Stimulated activated CD4-positive, alpha-beta T cell treated with anti-CD3 and anti-CD28 coated beads, Interleukin-12 subunit alpha, Interleukin-12 subunit beta, amount 100 ng/mL, for 48 hours (primary cell): ENCODE measurements around the gene PRPF38B.
A peak's percentile ranks its signal among the peaks of the same experiment; 100 is the strongest.
"Not testable (repeated sequence)": the region's sequence is repeated elsewhere in the genome, so short reads cannot be mapped to it uniquely, and the experiment has no call there.

Experiments used
- DNase-seq, 3 donors: peaks; one replicate each; pipeline ENCODE4 v3.0.0-alpha.2; 2020; ENCODE audit warnings: low read depth in 2 of 3, low spot score in 1 of 3

PRPF38B gene

DNA sequence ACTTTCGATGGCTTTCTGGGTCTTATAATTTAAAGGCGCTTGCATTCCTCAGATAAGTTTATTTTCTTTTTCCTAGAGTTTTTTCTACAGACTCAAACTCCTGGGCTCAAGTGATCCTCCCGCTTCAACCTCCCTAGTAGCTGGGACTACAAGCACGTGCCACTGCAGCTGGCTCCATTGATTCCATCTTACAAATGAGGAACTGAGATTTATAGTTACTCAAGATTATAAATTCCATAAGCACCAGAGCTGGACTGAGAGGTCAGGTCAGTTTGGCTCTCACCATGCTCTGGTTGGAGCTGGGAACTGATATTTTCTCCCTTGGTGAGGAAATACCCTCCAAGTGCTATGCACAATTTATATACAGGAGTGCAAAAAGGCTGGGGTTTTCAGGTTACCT is 13.4 kb upstream of the PRPF38B start:
- DNase-seq, result no peak

DNA sequence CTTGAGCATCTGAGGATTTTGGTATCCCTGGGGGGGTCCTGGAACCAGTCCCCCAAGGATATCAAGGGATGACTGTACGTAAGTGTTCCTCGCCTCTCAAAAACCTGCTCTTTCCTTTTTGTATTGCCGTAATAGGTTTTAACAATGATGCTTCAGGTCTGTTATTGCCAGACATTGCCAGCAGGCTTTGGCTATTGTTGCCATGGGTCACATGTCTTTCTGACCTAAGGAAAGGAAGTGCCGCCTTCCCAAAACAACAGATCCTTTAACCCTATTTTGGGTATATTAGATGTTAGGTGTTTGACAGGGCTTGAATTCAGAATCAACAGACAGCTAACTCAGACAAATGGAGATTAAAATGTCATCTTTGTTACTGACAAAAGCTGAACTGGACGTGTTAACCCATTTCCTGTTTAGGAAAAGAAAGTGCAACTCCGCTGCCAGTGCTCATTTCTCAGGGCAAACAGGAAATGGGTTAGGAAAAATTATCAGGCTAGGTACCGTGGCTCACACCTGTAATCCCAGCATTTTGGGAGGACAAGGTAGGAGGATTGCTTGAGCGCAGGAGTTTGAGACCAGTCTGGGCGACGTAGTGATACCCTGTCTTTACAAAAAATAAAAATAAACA is 12.4 kb upstream of the PRPF38B start:
- no peak for DNase-seq

- not testable (repeated sequence) for DNase-seq
Observed at GRCh38 chr1:108681701-108682100, 10.4 kb upstream of the PRPF38B start.

DNA sequence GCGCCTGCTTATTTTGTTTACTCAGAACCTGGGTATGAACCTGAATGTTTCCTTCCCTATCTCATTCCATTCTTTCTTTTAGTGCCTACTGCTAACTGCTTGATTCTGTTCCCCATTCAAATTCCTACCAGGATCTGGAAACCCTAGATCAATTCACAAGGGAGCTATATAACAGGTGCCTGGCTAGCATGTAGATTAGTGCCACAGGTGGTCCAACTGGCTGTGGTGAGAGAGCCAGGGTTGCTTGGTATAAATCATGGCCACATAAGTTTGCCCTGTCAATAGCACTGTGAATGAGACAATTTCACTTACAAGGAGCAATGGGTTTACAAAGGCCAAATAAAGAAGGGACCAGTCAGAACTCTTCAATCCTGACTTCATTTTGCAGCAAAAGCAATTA is 6.6 kb upstream of the PRPF38B start:
- no peak for DNase-seq

DNA sequence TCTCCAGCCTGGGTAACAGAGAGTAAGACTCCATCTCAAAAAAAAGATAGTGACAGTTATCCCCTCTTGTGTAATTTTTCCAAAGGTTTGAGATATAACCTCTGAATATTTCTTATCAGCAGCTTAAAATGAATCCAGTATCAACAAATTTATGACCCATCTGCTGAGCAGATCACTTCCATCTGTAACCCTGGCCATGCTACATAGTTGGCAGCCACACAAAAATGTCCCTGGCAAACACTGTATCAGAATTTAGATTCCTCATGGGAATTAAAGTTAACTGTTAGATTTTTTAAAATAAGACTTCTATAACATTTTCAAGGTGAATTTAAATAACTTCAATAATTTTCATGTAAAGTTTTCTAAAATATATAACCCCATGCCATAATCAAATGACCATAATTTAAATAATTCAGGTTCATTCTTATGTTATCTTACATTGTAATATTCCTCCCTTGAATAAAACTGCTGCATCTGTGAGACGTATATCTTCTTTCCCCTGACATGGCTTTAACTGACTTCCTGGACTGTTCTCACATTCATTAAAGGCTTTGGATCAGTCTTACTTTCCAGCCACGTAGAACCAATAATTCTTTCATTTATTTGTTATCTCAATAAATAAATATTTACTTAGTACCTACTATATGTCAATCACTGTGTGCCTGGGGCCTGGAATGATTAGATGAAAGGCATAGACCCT is 5.3 kb upstream of the PRPF38B start:
- DNase-seq, result no peak

DNA sequence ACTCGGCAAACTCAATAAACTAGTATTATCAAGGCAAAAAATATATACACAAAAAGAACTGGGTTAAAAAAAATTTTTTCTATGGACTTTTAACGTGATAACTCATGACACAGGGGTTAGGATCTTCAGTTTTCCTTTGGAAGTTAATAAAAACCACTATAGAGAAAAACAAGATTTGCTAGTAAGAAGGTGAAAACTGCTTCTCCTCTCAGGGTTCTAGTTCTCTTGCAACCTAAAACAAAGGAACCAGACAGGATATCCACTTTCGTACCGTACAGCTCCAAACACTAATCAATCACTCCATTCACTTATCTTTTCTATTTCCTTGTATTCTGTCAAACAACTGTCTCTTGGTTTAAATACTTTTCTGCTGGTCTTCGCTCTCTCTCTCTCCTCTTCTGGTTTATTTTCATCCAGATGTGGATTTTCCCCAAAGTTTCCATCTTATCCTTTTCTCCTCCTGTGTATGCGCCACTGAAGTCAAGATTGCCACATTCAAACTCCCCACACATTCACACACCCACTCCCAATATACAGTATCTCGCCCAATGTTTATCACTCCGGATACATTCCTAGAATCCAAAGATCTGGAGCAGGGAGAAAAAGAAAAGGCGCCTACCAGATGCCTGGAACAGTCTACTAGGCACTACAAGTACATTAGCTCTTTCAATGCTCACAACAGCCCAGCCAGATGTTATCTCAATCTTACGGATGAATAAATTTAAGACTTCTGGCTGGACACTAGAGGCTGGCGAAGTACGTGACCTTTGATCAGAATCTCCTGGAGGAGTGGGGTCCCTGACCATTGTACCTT is 775 bp upstream of the PRPF38B start:
- DNase-seq, result no peak

- DNase-seq, result peak; percentile 37 to 43 (median 40)
Observed at GRCh38 chr1:108692724-108693655, 880 bp downstream of the PRPF38B start.

- no peak for DNase-seq
Observed at GRCh38 chr1:108695535-108695934, 3.4 kb downstream of the PRPF38B start.

- DNase-seq, result no peak
Observed at GRCh38 chr1:108699375-108700332, 7.5 kb downstream of the PRPF38B start.

- no peak for DNase-seq
Observed at GRCh38 chr1:108701176-108701849, 9.2 kb downstream of the PRPF38B start.

GRCh38 chr1:108702109-108702508 is 10.0 kb downstream of the PRPF38B start:
- DNase-seq, result not testable (repeated sequence)

- peak in 1 of 3 donors; percentile 30 for DNase-seq
Observed at GRCh38 chr1:108703939-108704338, 11.8 kb downstream of the PRPF38B start.

DNA sequence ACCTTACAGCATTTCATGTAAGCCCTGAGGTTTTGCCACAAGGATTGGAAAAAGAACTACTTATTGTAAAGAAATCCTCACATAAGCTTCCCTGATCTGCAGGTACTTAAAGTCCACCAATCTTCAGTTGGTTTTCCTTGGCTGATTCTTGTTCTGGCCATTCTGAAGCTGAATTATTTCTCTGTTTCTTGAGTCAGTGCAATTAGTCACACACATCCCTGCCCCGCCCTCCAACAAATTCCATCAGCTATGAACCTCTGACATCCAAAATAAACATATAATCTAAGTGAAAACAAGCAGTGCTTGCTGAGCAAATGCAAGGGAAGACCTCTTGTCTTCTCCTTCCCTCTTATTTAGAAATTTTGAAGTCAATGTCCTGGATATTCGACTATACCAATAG is 12.4 kb downstream of the PRPF38B start:
- DNase-seq, result no peak

GRCh38 chr1:108706643-108707042 is 14.5 kb downstream of the PRPF38B start:
- no peak for DNase-seq

DNA sequence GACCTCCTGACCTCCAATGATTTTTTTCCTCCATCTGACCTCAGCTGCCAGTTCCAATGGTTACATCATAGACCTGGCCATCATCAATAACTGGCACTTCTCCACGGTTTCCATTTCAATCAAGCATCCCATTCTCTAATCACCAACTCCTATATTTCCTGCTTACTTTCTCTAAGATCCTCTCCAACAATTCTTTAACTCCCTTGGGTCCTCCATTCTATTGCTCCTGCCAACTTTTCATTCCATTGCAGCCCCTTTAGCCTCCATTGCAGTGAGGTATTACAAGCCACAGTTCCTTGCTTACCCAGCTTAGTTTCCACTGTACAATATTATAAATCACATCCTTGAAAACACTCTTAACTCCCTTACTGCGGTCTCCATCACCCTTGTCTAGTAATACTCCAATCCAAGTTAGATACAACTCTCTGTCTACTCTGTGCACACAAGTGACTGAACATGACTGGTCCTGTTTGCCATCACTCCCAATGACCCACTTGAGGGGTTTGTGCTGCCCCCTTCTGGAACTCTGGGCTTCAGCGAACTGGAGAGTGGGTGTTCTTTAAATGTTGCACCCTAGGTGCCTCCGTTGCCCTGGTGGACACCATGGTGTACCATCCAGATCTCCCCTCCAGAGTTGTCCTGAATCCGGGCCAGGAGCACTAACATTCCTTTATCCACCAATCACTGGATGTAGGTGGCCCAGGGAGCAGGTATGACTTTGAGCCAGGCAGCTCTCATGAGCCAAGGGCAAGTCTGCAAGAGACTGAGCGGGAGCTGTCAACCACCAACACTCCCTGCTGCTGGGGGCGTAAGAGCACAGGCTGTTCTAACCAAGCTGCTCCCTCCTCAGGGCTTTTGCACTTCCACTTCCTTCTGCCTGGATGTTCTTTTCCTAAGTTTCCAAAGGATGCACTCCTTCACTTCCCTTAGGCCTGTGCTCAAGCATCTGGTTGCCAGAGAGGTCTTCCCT is 16.9 kb downstream of the PRPF38B start:
- peak; percentile 31 to 41 (median 37) for DNase-seq

GRCh38 chr1:108712606-108713150 is 20.6 kb downstream of the PRPF38B start, which contains the start of gene FNDC7:
Gene FNDC7 (plus strand): TSS chr1:108712908. CDS start chr1:108712934, 26 bp downstream.
- no peak for DNase-seq

GRCh38 chr1:108715932-108716331 is 23.8 kb downstream of the PRPF38B start:
- DNase-seq, result no peak
